SK-N-SH (cell line): ENCODE measurements around the gene SPACDR. TPM values are rescaled to one million over a fixed set of nuclear protein-coding genes. Genes with fewer than 3 reads are reported as not detected.

Experiments used
- CTCF ChIA-PET: fragments of 300-600, 350-600 bp; formaldehyde crosslinking; extraction: SDS; loops from one replicate; lab custom pipeline; 2021; lab: Yijun Ruan, JAX
- POLR2A ChIA-PET: fragments of 350-600 bp; sonication (Branson Sonifier 250); formaldehyde crosslinking; extraction: SDS; loops from one replicate; lab custom pipeline; 2020; ENCODE audit warnings: antibody characterized with exemption, inconsistent platforms; lab: Yijun Ruan, JAX
- DNase-seq: peaks from one replicate; pipeline ENCODE4 v3.0.0; 2012
- H2AFZ ChIP-seq: fragments of 200-600 bp; sonication (generic); 2 replicates; pipeline ENCODE4 v1.8.1; 2016; ENCODE audit warnings: antibody characterized with exemption, mild to moderate bottlenecking, low read depth
- H3F3A ChIP-seq: fragments of 200-600 bp; sonication (generic); replicated peaks from 2 replicates; pipeline ENCODE3; 2016; ENCODE audit warnings: antibody characterized with exemption, mild to moderate bottlenecking; ENCODE audit not compliant: insufficient read depth
- H3K27ac ChIP-seq, 2 experiments: fragments of 200-500 bp in 1 of 2; fragments of 200-600 bp in 1 of 2; sonication (Bioruptor generic) in 1 of 2; sonication (generic), shearing (Covaris generic) in 1 of 2; 2 replicates each; pipeline versions ENCODE4 v1.5.1 to v1.6.1; 2014 to 2016; ENCODE audit warnings: low read depth in 2 of 2, inconsistent platforms in 1 of 2, low read length in 1 of 2, mild to moderate bottlenecking in 1 of 2, mixed read lengths in 1 of 2
- H3K27me3 ChIP-seq: fragments of 200-600 bp; sonication (generic), shearing (Covaris generic); 2 replicates; pipeline ENCODE4 v1.6.1; 2016; ENCODE audit warnings: mixed run types; ENCODE audit not compliant: insufficient read depth
- H3K36me3 ChIP-seq, 2 experiments: fragments of 200-500 bp in 1 of 2; fragments of 200-600 bp in 1 of 2; sonication (Bioruptor generic) in 1 of 2; sonication (generic) in 1 of 2; replicated peaks in 1 of 2; 2 replicates each; pipeline versions ENCODE3 to v1.5.1; 2014 to 2016; ENCODE audit warnings: low read length in 1 of 2, mild to moderate bottlenecking in 1 of 2; ENCODE audit not compliant: insufficient read depth in 2 of 2, control insufficient read depth in 1 of 2
- H3K4me1 ChIP-seq, 2 experiments: fragments of 200-500 bp in 1 of 2; fragments of 200-600 bp in 1 of 2; sonication (Bioruptor generic) in 1 of 2; sonication (generic), shearing (Covaris generic) in 1 of 2; 2 replicates each; pipeline versions ENCODE4 v1.5.1 to v1.6.1; 2014 to 2016; ENCODE audit warnings: low read depth in 1 of 2, low read length in 1 of 2, mixed run types in 1 of 2; ENCODE audit not compliant: insufficient read depth in 2 of 2, control insufficient read depth in 1 of 2
- H3K4me2 ChIP-seq: fragments of 200-600 bp; sonication (generic), shearing (Covaris generic); 2 replicates; pipeline ENCODE4 v1.6.1; 2017; ENCODE audit warnings: mixed run types
- H3K4me3 ChIP-seq, 2 experiments: fragments of 200-500 bp in 1 of 2; fragments of 200-600 bp in 1 of 2; sonication (Bioruptor generic) in 1 of 2; sonication (generic), shearing (Covaris generic) in 1 of 2; 2 replicates each; pipeline versions ENCODE4 v1.5.1 to v1.8.1; 2014 to 2016; ENCODE audit warnings: low read depth in 2 of 2, inconsistent platforms in 1 of 2, low read length in 1 of 2, mild to moderate bottlenecking in 1 of 2, mixed read lengths in 1 of 2, moderate library complexity in 1 of 2
- H3K79me2 ChIP-seq: fragments of 200-600 bp; sonication (generic); 2 replicates; pipeline ENCODE4 v1.8.1; 2017; ENCODE audit warnings: mild to moderate bottlenecking; ENCODE audit not compliant: insufficient read depth
- H3K9ac ChIP-seq: fragments of 200-600 bp; sonication (generic); 2 replicates; pipeline ENCODE4 v1.6.1; 2017; ENCODE audit warnings: mixed run types
- H3K9me2 ChIP-seq: fragments of 200-600 bp; sonication (generic); 2 replicates; pipeline ENCODE4 v1.6.1; 2017; ENCODE audit warnings: mixed run types
- H3K9me3 ChIP-seq: fragments of 200-600 bp; sonication (generic); 2 replicates; pipeline ENCODE4 v1.6.1; 2017; ENCODE audit warnings: mixed run types, mild to moderate bottlenecking, moderate library complexity
- H4K20me1 ChIP-seq: fragments of 200-600 bp; sonication (generic); 2 replicates; pipeline ENCODE4 v1.6.1; 2017; ENCODE audit warnings: mild to moderate bottlenecking, mixed run types; ENCODE audit not compliant: insufficient read depth
- CHD2 ChIP-seq: fragments of 150-350 bp; IDR thresholded peaks from 2 replicates; pipeline ENCODE4 v1.6.1; 2018; ENCODE audit warnings: low read length; ENCODE audit not compliant: partially characterized antibody
- FOXJ3 ChIP-seq: sonication (generic); formaldehyde crosslinking; IDR thresholded peaks from 2 replicates; pipeline ENCODE4 v1.5.1; 2020; ENCODE audit warnings: mild to moderate bottlenecking, missing genetic modification reagents
- FOXM1 ChIP-seq: IDR thresholded peaks from 2 replicates; pipeline ENCODE4 v1.4.0; 2012; ENCODE audit warnings: low read depth, mild to moderate bottlenecking
- GABPA ChIP-seq: IDR thresholded peaks from 2 replicates; pipeline ENCODE4 v1.4.0; 2012; ENCODE audit warnings: low read depth, mild to moderate bottlenecking
- MXI1 ChIP-seq: IDR thresholded peaks from 2 replicates; pipeline ENCODE4 v1.6.1; 2012; ENCODE audit warnings: mild to moderate bottlenecking, low read depth, low read length, improper control_type of control experiment
- RAD21 ChIP-seq: IDR thresholded peaks from 2 replicates; pipeline ENCODE4 v1.6.1; 2012; ENCODE audit warnings: mild to moderate bottlenecking, low read length
- RFX5 ChIP-seq: IDR thresholded peaks from 2 replicates; pipeline ENCODE4 v1.6.1; 2012; ENCODE audit warnings: mild to moderate bottlenecking, improper control_type of control experiment, low read length
- SIN3A ChIP-seq: IDR thresholded peaks from 2 replicates; pipeline ENCODE4 v1.6.1; 2012; ENCODE audit warnings: low read depth, mild to moderate bottlenecking, low read length, moderate library complexity, borderline replicate concordance
- SMC3 ChIP-seq: IDR thresholded peaks from 2 replicates; pipeline ENCODE4 v1.6.1; 2012; ENCODE audit warnings: low read depth, low read length, improper control_type of control experiment
- TCF12 ChIP-seq: IDR thresholded peaks from 2 replicates; pipeline ENCODE4 v1.4.0; 2012
- WGBS: methylation state at CpG from one replicate; pipeline ENCODE4 v1.1.6; 2017; ENCODE audit warnings: low lambda C conversion rate; 5-methylcytosine and 5-hydroxymethylcytosine counted together
- polyA plus RNA-seq, 3 experiments: library from polyadenylated mRNA; depleted of rRNA; stranded (reverse); fragments of >200 nt; gene quantifications; 2 replicates each; pipeline ENCODE4 v1.2.3, GENCODE V29; 2012
- TF ChIP-seq, protein P1 (sequence below): fragments of 200-600 bp; sonication (generic); IDR thresholded peaks from 2 replicates; pipeline ENCODE4 v1.6.1; 2017; ENCODE audit warnings: antibody characterized with exemption, mild to moderate bottlenecking, moderate library complexity
- TF ChIP-seq, protein P2 (sequence below): IDR thresholded peaks from 2 replicates; pipeline ENCODE4 v1.6.1; 2012; ENCODE audit warnings: mild to moderate bottlenecking, low read depth, low read length, moderate library complexity
- TF ChIP-seq, protein P3 (sequence below): IDR thresholded peaks from 2 replicates; pipeline ENCODE4 v1.4.0; 2012; ENCODE audit warnings: low read depth, borderline replicate concordance

The SPACDR gene
- polyA plus RNA-seq, 1 of the 3 experiments (the other 2 are of a cell fraction): 1.5 TPM

DNA sequence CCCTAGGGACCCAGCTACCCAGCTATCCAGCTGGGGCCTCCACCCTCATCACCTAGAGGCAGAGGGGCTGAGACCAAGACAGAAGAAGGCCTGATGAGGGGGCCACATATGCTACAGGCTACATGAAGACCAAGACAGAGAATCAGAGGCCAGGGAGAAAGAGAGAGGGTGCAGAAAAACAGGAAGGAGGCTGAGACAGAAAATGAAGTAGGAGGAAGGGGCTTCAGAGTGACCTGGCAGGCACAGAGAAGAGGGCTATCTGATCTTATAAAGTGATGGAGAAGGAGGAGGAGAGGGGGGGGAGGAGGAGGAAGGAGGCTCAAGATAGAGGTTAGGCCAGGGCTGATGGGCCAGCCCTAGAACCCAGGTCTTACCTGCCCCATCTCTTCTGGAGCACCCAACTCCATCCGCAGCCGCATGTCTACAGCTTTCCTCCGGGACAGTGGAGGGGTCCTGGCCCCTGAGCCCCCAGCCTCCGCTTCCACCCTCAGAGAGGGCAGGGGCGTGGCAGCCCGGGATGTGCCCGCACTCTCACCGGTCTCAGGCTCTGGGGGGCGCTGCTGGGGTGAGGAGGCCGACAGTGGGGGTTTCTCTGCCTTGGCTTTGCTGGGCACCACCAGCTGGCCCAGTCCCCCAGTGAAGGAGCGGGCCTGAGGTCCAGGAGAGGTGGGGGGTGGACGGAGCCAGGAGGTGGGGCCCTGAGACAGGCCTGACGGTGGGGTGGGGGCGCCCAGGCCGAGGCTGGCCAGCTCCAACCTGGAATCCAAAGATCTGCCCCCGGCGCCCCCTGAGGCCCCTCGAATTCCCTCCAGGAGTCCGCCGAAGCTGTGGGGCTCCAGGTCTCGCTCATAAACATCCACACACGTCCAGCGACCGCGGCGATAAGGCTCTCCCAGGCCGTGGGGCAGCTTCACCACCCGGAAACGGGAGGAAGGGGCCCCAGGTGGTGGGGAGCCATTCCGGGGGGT lies 13.1 kb upstream of the SPACDR start:
- peak overlapping the region; percentile 99 for H3K4me2 ChIP-seq
- H3K9me3 ChIP-seq: no peaks in the 10 kb centered on the region
- peak overlapping the region; percentile 89; the same call in 1 of the 2 replicates for H3K9ac ChIP-seq
- no peak overlapping the region for H2AFZ ChIP-seq
- no peaks in the 10 kb centered on the region for H3K9me2 ChIP-seq
- no peak overlapping the region for H3K27ac ChIP-seq
- peaks cover 5 to 14% of the 10 kb centered on the region in 2 experiments for H3K36me3 ChIP-seq
- peaks cover 42% of the 10 kb centered on the region for H3K79me2 ChIP-seq
- H4K20me1 ChIP-seq: peaks cover 15% of the 10 kb centered on the region; the same call in 1 of the 2 replicates
- peak; percentile 61 for DNase-seq
- H3K4me1 ChIP-seq: peaks cover 16 to 22% of the 10 kb centered on the region in 2 experiments; a peak in 3 of 4 replicates
- no peaks in the 10 kb centered on the region for H3K27me3 ChIP-seq
- WGBS: 82% methylated on average over 24 of the region's 30 CpGs
- peaks cover 6% of the 10 kb centered on the region for H3F3A ChIP-seq
- TF ChIP-seq MXI1: no peak
- TF ChIP-seq, protein P1, sequence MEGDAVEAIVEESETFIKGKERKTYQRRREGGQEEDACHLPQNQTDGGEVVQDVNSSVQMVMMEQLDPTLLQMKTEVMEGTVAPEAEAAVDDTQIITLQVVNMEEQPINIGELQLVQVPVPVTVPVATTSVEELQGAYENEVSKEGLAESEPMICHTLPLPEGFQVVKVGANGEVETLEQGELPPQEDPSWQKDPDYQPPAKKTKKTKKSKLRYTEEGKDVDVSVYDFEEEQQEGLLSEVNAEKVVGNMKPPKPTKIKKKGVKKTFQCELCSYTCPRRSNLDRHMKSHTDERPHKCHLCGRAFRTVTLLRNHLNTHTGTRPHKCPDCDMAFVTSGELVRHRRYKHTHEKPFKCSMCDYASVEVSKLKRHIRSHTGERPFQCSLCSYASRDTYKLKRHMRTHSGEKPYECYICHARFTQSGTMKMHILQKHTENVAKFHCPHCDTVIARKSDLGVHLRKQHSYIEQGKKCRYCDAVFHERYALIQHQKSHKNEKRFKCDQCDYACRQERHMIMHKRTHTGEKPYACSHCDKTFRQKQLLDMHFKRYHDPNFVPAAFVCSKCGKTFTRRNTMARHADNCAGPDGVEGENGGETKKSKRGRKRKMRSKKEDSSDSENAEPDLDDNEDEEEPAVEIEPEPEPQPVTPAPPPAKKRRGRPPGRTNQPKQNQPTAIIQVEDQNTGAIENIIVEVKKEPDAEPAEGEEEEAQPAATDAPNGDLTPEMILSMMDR: peak; percentile 29
- TF ChIP-seq, all 33 proteins: peak for 1
- ChIA-PET CTCF (interaction anchor here (0.8 to 8.1 kb wide), 13 partner anchors 8 to 248 kb away, joined by 3 to 152 read pairs (median 5); partner anchors contain the start of genes AGFG2, EPO, POP7 and SPACDR), POLR2A (interaction anchor here (1.1 kb wide), 1 partner anchor 13 kb away, joined by 3 read pairs; no protein-coding TSS in a partner anchor)
- H3K4me3 ChIP-seq: peak overlapping the region; percentile 71 to 99

DNA sequence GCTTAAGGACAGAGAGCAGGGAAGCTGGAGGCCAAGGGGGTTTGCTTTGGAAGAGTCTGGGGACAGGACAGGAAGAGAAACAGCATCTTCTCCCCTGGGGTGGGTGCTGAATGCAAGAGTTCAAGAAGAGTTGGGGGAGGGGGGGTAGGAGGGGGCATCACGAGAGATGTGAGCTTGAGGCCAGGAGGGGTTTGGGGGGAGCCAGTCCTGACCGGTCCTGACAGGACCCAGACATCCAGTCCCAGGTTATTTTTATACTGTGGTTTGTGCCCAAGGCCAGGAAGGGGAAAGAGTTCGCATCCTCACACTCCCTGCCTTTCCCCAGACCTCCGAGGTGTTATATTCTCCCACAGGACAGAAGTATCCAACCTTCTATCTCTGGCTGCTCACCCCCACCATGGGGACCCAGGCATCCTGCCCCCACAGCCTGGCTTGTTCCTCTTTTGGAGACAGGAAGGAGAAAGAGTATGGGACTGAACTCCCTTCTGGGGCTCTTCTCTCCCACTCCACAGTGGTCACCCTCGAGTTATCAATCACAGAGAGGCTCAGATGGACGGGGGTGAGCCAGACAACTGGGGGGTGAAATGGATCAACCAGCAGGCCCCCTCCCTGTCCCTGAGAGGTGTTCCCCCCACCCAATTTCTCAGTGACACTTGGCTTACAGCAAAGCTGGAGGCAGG lies 12.2 kb upstream of the SPACDR start:
- 59% methylated on average over 6 of the region's 6 CpGs for WGBS
- TF ChIP-seq FOXJ3 (CRISPR knock-in tag): no peak
- TF ChIP-seq RAD21: no peak
- TF ChIP-seq RFX5: no peak
- no peak for TF ChIP-seq CHD2
- TF ChIP-seq GABPA: no peak
- TF ChIP-seq SMC3: no peak
- TF ChIP-seq, protein P2, sequence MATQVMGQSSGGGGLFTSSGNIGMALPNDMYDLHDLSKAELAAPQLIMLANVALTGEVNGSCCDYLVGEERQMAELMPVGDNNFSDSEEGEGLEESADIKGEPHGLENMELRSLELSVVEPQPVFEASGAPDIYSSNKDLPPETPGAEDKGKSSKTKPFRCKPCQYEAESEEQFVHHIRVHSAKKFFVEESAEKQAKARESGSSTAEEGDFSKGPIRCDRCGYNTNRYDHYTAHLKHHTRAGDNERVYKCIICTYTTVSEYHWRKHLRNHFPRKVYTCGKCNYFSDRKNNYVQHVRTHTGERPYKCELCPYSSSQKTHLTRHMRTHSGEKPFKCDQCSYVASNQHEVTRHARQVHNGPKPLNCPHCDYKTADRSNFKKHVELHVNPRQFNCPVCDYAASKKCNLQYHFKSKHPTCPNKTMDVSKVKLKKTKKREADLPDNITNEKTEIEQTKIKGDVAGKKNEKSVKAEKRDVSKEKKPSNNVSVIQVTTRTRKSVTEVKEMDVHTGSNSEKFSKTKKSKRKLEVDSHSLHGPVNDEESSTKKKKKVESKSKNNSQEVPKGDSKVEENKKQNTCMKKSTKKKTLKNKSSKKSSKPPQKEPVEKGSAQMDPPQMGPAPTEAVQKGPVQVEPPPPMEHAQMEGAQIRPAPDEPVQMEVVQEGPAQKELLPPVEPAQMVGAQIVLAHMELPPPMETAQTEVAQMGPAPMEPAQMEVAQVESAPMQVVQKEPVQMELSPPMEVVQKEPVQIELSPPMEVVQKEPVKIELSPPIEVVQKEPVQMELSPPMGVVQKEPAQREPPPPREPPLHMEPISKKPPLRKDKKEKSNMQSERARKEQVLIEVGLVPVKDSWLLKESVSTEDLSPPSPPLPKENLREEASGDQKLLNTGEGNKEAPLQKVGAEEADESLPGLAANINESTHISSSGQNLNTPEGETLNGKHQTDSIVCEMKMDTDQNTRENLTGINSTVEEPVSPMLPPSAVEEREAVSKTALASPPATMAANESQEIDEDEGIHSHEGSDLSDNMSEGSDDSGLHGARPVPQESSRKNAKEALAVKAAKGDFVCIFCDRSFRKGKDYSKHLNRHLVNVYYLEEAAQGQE: no peak
- TF ChIP-seq TCF12: no peak
- TF ChIP-seq, protein P3, sequence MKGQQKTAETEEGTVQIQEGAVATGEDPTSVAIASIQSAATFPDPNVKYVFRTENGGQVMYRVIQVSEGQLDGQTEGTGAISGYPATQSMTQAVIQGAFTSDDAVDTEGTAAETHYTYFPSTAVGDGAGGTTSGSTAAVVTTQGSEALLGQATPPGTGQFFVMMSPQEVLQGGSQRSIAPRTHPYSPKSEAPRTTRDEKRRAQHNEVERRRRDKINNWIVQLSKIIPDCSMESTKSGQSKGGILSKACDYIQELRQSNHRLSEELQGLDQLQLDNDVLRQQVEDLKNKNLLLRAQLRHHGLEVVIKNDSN: no peak
- no peak for TF ChIP-seq SIN3A
- no peak for TF ChIP-seq FOXM1
- TF ChIP-seq, protein P1: no peak
- Histone ChIP-seq H3K27ac (no peak overlapping the region), H3F3A (peaks cover 4% of the 10 kb centered on the region), H3K79me2 (peaks cover 42% of the 10 kb centered on the region), H3K4me2 (peak overlapping the region; percentile 99), H3K4me1 (peaks cover 16 to 22% of the 10 kb centered on the region in 2 experiments; a peak in 3 of 4 replicates), H4K20me1 (peaks cover 15% of the 10 kb centered on the region; the same call in 1 of the 2 replicates), H2AFZ (no peak overlapping the region), H3K27me3 (no peaks in the 10 kb centered on the region), H3K9ac (peak overlapping the region; percentile 89; the same call in 1 of the 2 replicates), H3K36me3 (peaks cover 5 to 14% of the 10 kb centered on the region in 2 experiments), H3K4me3 (0 out of 4 replicates have a peak overlapping the region, but pooled peaks of 1 of the 2 experiments have one; percentile 99), H3K9me2 (no peaks in the 10 kb centered on the region), H3K9me3 (no peaks in the 10 kb centered on the region)
- POLR2A ChIA-PET: no interaction called here
- CTCF ChIA-PET: interaction anchor here (1.0 to 8.1 kb wide), 9 partner anchors 7 to 376 kb away, joined by 3 to 152 read pairs (median 10); partner anchors contain the start of genes AGFG2 and SLC12A9
- peak; percentile 31 for DNase-seq
